LNCaP clone FGC (cell line): ENCODE data around the gene MAP2K6.

ENCODE experiments used
- DNase-seq: peaks from one replicate; pipeline ENCODE4 v3.0.0-alpha.2; 2011; ENCODE audit warnings: low read depth
- H3K4me3 ChIP-seq: 2 replicates; pipeline ENCODE4 v1.5.1; 2011; ENCODE audit warnings: mild to moderate bottlenecking, low read depth, low read length, control low read depth
- TF ChIP-seq, protein P1 (sequence below): IDR thresholded peaks from 2 replicates; pipeline ENCODE4 v1.5.1; 2012; ENCODE audit warnings: mild to moderate bottlenecking; ENCODE audit not compliant: control insufficient read depth, insufficient read depth; ENCODE audit errors: extremely low read depth

The MAP2K6 gene

DNA sequence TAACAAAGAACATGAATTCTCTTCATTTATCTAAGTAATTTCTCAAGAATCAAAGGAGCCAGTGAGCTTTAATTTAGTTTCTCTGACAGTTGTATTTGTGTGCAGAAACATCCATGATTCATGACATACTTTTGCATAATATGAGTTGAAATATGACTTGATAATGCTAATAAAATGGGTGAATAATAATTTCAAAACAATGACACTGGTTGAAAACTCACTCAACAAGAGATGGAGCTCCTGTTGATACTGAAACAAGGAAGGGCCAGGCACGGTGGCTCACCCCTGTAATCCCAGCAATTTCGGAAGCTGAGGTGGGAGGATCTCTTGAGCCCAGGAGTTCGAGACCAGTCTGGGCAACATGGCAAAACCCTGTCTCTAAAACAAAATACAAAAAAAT, 147.0 kb downstream of the MAP2K6 start:
- TF ChIP-seq, protein P1, sequence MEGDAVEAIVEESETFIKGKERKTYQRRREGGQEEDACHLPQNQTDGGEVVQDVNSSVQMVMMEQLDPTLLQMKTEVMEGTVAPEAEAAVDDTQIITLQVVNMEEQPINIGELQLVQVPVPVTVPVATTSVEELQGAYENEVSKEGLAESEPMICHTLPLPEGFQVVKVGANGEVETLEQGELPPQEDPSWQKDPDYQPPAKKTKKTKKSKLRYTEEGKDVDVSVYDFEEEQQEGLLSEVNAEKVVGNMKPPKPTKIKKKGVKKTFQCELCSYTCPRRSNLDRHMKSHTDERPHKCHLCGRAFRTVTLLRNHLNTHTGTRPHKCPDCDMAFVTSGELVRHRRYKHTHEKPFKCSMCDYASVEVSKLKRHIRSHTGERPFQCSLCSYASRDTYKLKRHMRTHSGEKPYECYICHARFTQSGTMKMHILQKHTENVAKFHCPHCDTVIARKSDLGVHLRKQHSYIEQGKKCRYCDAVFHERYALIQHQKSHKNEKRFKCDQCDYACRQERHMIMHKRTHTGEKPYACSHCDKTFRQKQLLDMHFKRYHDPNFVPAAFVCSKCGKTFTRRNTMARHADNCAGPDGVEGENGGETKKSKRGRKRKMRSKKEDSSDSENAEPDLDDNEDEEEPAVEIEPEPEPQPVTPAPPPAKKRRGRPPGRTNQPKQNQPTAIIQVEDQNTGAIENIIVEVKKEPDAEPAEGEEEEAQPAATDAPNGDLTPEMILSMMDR, result no peak
- DNase-seq, result no peak
- no peak overlapping the region for H3K4me3 ChIP-seq

GRCh38 chr17:69565447-69565846, 150.9 kb downstream of the MAP2K6 start:
- no peak for DNase-seq
- no peak overlapping the region for H3K4me3 ChIP-seq
- TF ChIP-seq, protein P1, result no peak

GRCh38 chr17:69567130-69567529, 152.6 kb downstream of the MAP2K6 start:
- no peak for DNase-seq
- TF ChIP-seq, protein P1, result no peak
- H3K4me3 ChIP-seq, result no peak overlapping the region

- no peak overlapping the region for H3K4me3 ChIP-seq
- DNase-seq, result no peak
- TF ChIP-seq, protein P1, result no peak
Observed at GRCh38 chr17:69572747-69573146, 158.2 kb downstream of the MAP2K6 start.

DNA sequence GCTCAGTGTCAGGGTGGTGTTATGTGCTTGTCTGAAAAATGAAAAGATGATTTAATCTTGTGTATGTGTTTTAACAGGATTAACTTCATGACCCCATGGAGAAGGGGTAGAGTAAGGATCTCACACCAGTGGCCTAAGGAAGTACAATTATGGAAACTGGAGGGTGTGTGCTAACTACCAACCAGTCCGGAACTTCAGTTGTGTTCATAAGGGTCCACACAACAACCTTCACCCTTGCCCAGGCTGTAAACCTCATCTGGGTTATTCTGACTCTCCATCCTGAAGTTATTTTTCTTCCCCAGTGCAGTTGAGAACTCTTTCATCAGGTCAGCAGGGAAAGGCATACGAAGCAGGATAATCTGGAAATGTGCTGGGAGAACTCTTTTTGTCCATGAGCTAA, 158.9 kb downstream of the MAP2K6 start:
- DNase-seq, result no peak
- TF ChIP-seq, protein P1, result no peak
- no peak overlapping the region for H3K4me3 ChIP-seq

DNA sequence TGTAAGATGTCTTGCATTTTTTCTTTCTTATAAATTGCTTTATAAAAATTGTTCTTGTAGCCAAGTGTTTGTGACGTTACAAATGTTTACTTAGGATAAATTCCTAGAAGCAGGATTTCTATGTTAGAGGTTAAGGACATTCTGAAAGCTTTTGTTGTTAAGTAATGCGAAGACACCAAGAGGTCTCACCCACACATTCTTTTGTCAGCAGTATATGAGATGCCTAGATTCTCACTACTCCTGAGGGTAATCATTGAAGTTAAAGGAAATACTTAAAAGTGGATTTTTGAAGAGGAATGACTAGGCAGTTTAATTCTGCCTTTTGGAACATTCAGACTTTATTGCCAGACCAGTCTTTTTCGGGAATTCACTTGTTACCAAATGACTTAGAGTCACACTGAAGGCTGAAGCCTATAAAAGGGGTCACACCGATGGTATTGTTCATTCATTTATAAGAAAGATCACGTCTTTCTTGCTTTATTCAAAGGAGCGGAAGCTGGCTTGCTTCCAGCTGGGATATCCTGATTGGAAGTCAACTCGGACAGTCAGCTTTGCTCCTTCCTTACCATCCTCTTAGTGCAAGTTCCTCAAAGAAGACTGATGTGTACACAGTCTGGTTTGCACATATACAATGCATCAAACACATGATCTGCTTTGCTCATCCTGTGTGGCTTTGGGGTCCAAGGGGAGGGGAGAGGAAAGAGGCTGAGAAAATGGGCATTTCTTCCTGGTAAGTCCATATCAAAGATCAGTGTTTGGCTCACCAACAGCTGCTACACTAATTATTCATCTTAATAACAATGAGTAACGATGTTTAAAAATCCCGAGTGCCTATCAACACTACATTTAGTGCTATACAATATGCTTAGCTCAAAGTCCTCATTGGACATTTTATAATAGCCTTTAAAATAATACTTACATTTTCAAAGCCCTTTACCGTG, 160.0 kb downstream of the MAP2K6 start:
- TF ChIP-seq, protein P1, result no peak
- no peak overlapping the region for H3K4me3 ChIP-seq
- no peak for DNase-seq
